ENCODE results near the gene ATXN1. TPM values are rescaled to one million over a fixed set of nuclear protein-coding genes. Genes with fewer than 3 reads are reported as not detected.

Gene ATXN1
- total and polyA plus RNA-seq, 2 donors from 2014 or later: 4.2 to 58.2 TPM

DNA sequence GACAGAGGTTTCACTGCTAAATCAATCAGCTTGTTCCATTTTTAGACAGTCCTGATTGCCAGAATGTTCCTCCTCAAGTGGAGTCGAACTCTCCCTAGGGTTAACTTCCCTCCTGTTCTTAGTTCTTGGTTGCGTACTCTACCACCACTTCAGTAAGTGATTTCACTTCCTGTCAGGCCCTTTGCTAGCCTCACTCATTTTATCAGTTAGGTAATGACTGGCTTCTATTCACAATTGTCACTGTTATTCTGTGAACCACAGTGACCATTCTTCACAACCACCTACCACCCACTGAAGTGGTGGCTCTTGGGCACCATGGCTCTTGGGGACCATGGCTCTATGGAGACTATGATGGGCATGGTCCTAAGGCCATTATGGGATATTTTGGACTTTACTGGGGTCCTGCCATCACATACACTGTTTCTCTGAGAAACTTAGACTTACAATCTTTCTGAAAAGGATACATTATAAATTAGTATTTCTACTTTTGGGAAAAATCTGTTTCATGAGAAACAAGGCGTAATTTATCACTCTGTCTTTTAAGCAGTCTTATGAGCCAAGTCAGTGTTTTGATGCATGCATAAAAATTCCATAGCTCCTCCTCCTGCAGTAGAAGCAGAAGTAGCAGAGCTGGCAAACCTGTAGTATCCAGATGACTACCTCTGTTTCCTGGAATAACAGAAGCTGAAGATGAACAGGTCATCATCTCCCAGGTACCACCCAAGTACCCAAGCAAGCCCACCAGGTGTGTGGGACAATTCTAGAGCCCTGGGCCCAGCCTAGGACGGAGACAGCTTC is 66.3 kb downstream of the ATXN1 start:
- no peak overlapping the region for H3K4me3 ChIP-seq (ENCODE audit: low read length in 3 of 3)
- no peak overlapping the region for H3K27ac ChIP-seq (ENCODE audit: low read depth in 2 of 2, low read length in 2 of 2)
- peaks cover 0 to 3% (median 0%) of the 10 kb centered on the region in 3 donors for H3K4me1 ChIP-seq (ENCODE audit: control insufficient read depth in 2 of 3, insufficient read depth in 2 of 3, low read depth in 1 of 3, low read length in 3 of 3)
- H3K27me3 ChIP-seq (ENCODE audit: control insufficient read depth, insufficient read depth, low read length): no peaks in the 10 kb centered on the region
- intact Hi-C loops (cut with DNase I): no loop called here
- DNase-seq (no peak), FAIRE-seq (no peak)
- H3K9ac ChIP-seq (ENCODE audit: low read length in 3 of 3): no peak overlapping the region
- H3K36me3 ChIP-seq (ENCODE audit: control insufficient read depth in 2 of 3, insufficient read depth in 3 of 3, low read length in 3 of 3): no peaks in the 10 kb centered on the region
- TF ChIP-seq, protein P1, sequence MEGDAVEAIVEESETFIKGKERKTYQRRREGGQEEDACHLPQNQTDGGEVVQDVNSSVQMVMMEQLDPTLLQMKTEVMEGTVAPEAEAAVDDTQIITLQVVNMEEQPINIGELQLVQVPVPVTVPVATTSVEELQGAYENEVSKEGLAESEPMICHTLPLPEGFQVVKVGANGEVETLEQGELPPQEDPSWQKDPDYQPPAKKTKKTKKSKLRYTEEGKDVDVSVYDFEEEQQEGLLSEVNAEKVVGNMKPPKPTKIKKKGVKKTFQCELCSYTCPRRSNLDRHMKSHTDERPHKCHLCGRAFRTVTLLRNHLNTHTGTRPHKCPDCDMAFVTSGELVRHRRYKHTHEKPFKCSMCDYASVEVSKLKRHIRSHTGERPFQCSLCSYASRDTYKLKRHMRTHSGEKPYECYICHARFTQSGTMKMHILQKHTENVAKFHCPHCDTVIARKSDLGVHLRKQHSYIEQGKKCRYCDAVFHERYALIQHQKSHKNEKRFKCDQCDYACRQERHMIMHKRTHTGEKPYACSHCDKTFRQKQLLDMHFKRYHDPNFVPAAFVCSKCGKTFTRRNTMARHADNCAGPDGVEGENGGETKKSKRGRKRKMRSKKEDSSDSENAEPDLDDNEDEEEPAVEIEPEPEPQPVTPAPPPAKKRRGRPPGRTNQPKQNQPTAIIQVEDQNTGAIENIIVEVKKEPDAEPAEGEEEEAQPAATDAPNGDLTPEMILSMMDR (IDR thresholded peaks at IDR 0.05; ENCODE audit: borderline replicate concordance, extremely low read depth, insufficient read depth): no peak
- H3K9me3 ChIP-seq (ENCODE audit: control insufficient read depth in 2 of 3, insufficient read depth in 1 of 3, low read length in 3 of 3): no peaks in the 10 kb centered on the region

DNA sequence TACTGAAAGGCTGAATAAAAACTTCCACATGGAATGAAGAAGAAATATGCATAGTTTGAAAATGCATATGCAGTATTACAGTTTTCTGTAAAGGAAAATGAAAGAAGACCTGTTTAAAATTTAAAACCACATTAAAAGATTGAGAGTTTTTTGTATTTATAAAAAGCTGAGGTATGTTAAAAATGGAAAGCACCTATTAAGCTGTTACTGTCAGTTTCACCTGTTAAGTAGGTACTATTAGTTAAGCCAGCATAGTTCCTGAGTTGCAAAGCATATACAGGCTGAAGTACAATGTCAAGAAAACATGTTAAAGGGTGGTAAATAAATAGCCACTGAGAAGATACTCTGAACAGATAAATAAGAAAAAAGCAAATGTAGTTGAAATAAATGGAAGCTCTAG is 69.9 kb downstream of the ATXN1 start:
- TF ChIP-seq, protein P1 (IDR thresholded peaks at IDR 0.05; ENCODE audit: borderline replicate concordance, extremely low read depth, insufficient read depth): no peak
- Histone ChIP-seq H3K9ac (ENCODE audit: low read length in 3 of 3) (no peak overlapping the region), H3K27me3 (ENCODE audit: control insufficient read depth, insufficient read depth, low read length) (no peaks in the 10 kb centered on the region), H3K9me3 (ENCODE audit: control insufficient read depth in 2 of 3, insufficient read depth in 1 of 3, low read length in 3 of 3) (no peaks in the 10 kb centered on the region), H3K4me3 (ENCODE audit: low read length in 3 of 3) (no peak overlapping the region), H3K36me3 (ENCODE audit: control insufficient read depth in 2 of 3, insufficient read depth in 3 of 3, low read length in 3 of 3) (no peaks in the 10 kb centered on the region), H3K27ac (ENCODE audit: low read depth in 2 of 2, low read length in 2 of 2) (no peak overlapping the region), H3K4me1 (ENCODE audit: control insufficient read depth in 2 of 3, insufficient read depth in 2 of 3, low read depth in 1 of 3, low read length in 3 of 3) (peaks cover 0 to 5% (median 0%) of the 10 kb centered on the region in 3 donors)
- FAIRE-seq (no peak), DNase-seq (no peak)
- intact Hi-C loops (cut with DNase I): no loop called here

DNA sequence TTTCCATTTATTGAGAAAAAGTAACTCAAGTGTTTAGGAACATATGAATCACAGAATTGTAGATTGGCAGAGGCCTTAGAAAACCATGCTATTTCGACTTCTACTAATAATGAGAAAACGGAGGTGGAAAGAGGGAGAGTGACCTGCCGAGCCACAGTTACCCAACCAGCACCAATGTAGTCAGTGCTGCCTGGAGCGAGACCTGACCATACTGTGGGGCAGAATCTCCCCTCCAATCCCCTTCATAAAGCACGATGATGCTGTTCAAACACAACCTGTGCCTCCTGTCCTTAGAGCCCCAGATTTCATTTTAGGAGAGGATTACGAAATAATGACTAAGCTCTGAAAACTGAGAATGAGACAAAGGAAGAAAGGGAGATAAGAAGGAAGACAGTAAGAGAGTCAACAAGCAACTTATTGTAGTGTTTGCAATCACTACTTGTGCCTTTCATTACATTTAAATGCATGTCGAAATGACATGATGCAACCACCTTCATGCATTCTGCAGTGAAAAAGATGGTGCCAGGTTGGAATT is 70.6 kb downstream of the ATXN1 start:
- intact Hi-C loops (cut with DNase I): no loop called here
- Histone ChIP-seq H3K36me3 (ENCODE audit: control insufficient read depth in 2 of 3, insufficient read depth in 3 of 3, low read length in 3 of 3) (no peaks in the 10 kb centered on the region), H3K9me3 (ENCODE audit: control insufficient read depth in 2 of 3, insufficient read depth in 1 of 3, low read length in 3 of 3) (no peaks in the 10 kb centered on the region), H3K27me3 (ENCODE audit: control insufficient read depth, insufficient read depth, low read length) (no peaks in the 10 kb centered on the region), H3K4me1 (ENCODE audit: control insufficient read depth in 2 of 3, insufficient read depth in 2 of 3, low read depth in 1 of 3, low read length in 3 of 3) (peaks cover 0 to 5% (median 0%) of the 10 kb centered on the region in 3 donors), H3K4me3 (ENCODE audit: low read length in 3 of 3) (no peak overlapping the region), H3K9ac (ENCODE audit: low read length in 3 of 3) (no peak overlapping the region), H3K27ac (ENCODE audit: low read depth in 2 of 2, low read length in 2 of 2) (no peak overlapping the region)
- no peak for DNase-seq
- TF ChIP-seq, protein P1 (IDR thresholded peaks at IDR 0.05; ENCODE audit: borderline replicate concordance, extremely low read depth, insufficient read depth): no peak
- no peak for FAIRE-seq
